K562 (cell line): ENCODE measurements around the gene TRABD. TPM values are rescaled to one million over a fixed set of nuclear protein-coding genes. Genes with fewer than 3 reads are reported as not detected.

Experiments used
- ATAC-seq: fragments of 200-7000 bp; cut with Tn5 transposase; 3 replicates; pipeline ENCODE4 v1.9.1; 2020; ENCODE audit warnings: moderate library complexity
- BruUV-seq: library from RNA; stranded (reverse); fragments of 400-500 nt; replicated peaks from 2 replicates; lab custom pipeline; 2021; lab: Mats Ljungman, UMichigan
- CTCF ChIA-PET: fragments of 300-600 bp; formaldehyde crosslinking; extraction: SDS; loops from one replicate; lab custom pipeline; 2021; ENCODE audit warnings: low intra/inter-chr PET ratio; lab: Yijun Ruan, JAX
- POLR2A ChIA-PET: fragments of 300-600, 350-650 bp; sonication (Branson Sonifier 250); formaldehyde crosslinking; extraction: SDS; loops from one replicate; lab custom pipeline; 2021; ENCODE audit warnings: antibody characterized with exemption, inconsistent platforms; lab: Yijun Ruan, JAX
- DNase-seq, 4 experiments: peaks; one replicate each; pipeline versions ENCODE4 v3.0.0 to v3.0.0-alpha.2; 2011 to 2018; ENCODE audit warnings: low spot score in 3 of 4, mixed read lengths in 3 of 4; ENCODE audit errors: extremely low read depth in 1 of 4
- FAIRE-seq: peaks from 2 replicates; lab custom pipeline; 2011; peaks lifted over from hg19 to GRCh38; lab: Jason Lieb, UNC
- H2AFZ ChIP-seq: 2 replicates; pipeline ENCODE4 v1.6.0; 2011; ENCODE audit warnings: low read depth, low read length, control low read depth, inconsistent platforms
- H3K27ac ChIP-seq: fragments of 200-600 bp; 3 replicates; pipeline ENCODE4 v1.8.0; 2011; ENCODE audit warnings: low read depth, mild to moderate bottlenecking, control low read depth, inconsistent platforms, low read length, moderate library complexity, mixed read lengths; ENCODE audit errors: extremely low read depth
- H3K27me3 ChIP-seq, 2 experiments: fragments of 300-600 bp in 1 of 2; 2 replicates in 1 of 2; 3 replicates in 1 of 2; pipeline versions ENCODE4 v1.6.0 to v1.8.0; 2011; ENCODE audit warnings: inconsistent platforms in 2 of 2, low read length in 2 of 2, mild to moderate bottlenecking in 1 of 2, mixed read lengths in 1 of 2, moderate library complexity in 1 of 2; ENCODE audit not compliant: control insufficient read depth in 2 of 2, insufficient read depth in 2 of 2
- H3K36me3 ChIP-seq: fragments of 300-600 bp; 3 replicates; pipeline ENCODE4 v1.8.0; 2011; ENCODE audit warnings: mild to moderate bottlenecking, low read length, inconsistent platforms; ENCODE audit not compliant: control insufficient read depth, insufficient read depth
- H3K4me1 ChIP-seq, 2 experiments: fragments of 200-600 bp in 1 of 2; replicated peaks in 1 of 2; 2 replicates in 1 of 2; 3 replicates in 1 of 2; pipeline versions ENCODE4 v1.5.1 to v1.8.0; 2011; ENCODE audit warnings: inconsistent platforms in 2 of 2, low read length in 2 of 2, mild to moderate bottlenecking in 1 of 2, mixed read lengths in 1 of 2, moderate library complexity in 1 of 2; ENCODE audit not compliant: control insufficient read depth in 2 of 2, insufficient read depth in 2 of 2
- H3K4me2 ChIP-seq: 2 replicates; pipeline ENCODE4 v1.6.1; 2011; ENCODE audit warnings: low read length, control low read depth, inconsistent platforms, mixed read lengths; ENCODE audit not compliant: insufficient read depth
- H3K4me3 ChIP-seq: fragments of 200-600 bp; sonication (generic), shearing (Covaris generic); 2 replicates; pipeline ENCODE4 v1.5.1; 2016; ENCODE audit warnings: control low read depth, inconsistent platforms
- H3K79me2 ChIP-seq: fragments of 200-600 bp; 3 replicates; pipeline ENCODE4 v1.8.0; 2011; ENCODE audit warnings: low read length, inconsistent platforms; ENCODE audit not compliant: control insufficient read depth, insufficient read depth
- H3K9ac ChIP-seq, 2 experiments: 2 replicates each; pipeline versions ENCODE4 v1.6.0 to v1.6.1; 2011; ENCODE audit warnings: low read depth in 2 of 2, low read length in 2 of 2, control low read depth in 1 of 2, inconsistent platforms in 1 of 2, mild to moderate bottlenecking in 1 of 2, mixed read lengths in 1 of 2; ENCODE audit not compliant: insufficient read depth in 1 of 2
- H3K9me1 ChIP-seq: one replicate; pipeline ENCODE4 v1.6.0; 2011; ENCODE audit warnings: inconsistent platforms, mild to moderate bottlenecking, low read length, moderate library complexity; ENCODE audit not compliant: control insufficient read depth, insufficient read depth
- H3K9me3 ChIP-seq: replicated peaks from 2 replicates; pipeline ENCODE4 v1.5.1; 2011; ENCODE audit warnings: low read depth, low read length, inconsistent platforms; ENCODE audit not compliant: control insufficient read depth, insufficient read depth
- H4K20me1 ChIP-seq: replicated peaks from 2 replicates; pipeline ENCODE4 v1.6.1; 2011; ENCODE audit warnings: low read length, inconsistent platforms, mixed read lengths; ENCODE audit not compliant: control insufficient read depth, insufficient read depth
- BCLAF1 ChIP-seq, 2 experiments: fragments of 450-650 bp in 1 of 2; IDR thresholded peaks; 2 replicates each; pipeline ENCODE4 v1.6.1; 2011 to 2017; ENCODE audit warnings: low read depth in 2 of 2, antibody characterized with exemption in 1 of 2, borderline replicate concordance in 1 of 2, low read length in 1 of 2, mild to moderate bottlenecking in 1 of 2, mixed read lengths in 1 of 2; ENCODE audit not compliant: control insufficient read depth in 1 of 2
- CBX2 ChIP-seq: fragments of 200-600 bp; sonication (generic); IDR thresholded peaks from one replicate; pipeline ENCODE4 v1.6.1; 2012; ENCODE audit warnings: mild to moderate bottlenecking, low read length, inconsistent platforms; ENCODE audit not compliant: insufficient read depth, poor library complexity, severe bottlenecking
- E2F1 ChIP-seq: sonication (generic); formaldehyde crosslinking; IDR thresholded peaks from 2 replicates; pipeline ENCODE4 v1.8.1; 2023; ENCODE audit warnings: mild to moderate bottlenecking, missing genetic modification reagents, moderate library complexity
- ELK3 ChIP-seq: fragments of 450-650 bp; formaldehyde crosslinking; IDR thresholded peaks from 2 replicates; pipeline ENCODE4 v1.4.0; 2020; ENCODE audit warnings: mild to moderate bottlenecking
- HINFP ChIP-seq: fragments of 450-650 bp; conservative IDR thresholded peaks from 2 replicates; pipeline ENCODE4 v1.6.1; 2016; ENCODE audit warnings: missing genetic modification characterization, low read depth, mild to moderate bottlenecking, control low read depth, missing compliant biosample characterization
- MAFK ChIP-seq: IDR thresholded peaks from 2 replicates; pipeline ENCODE4 v1.6.1; 2011; ENCODE audit warnings: low read length, improper control_type of control experiment
- SLC30A9 ChIP-seq: fragments of 250-450 bp; sonication (Bioruptor Pico); IDR thresholded peaks from 2 replicates; pipeline ENCODE4 v1.8.0; 2022; ENCODE audit warnings: mild to moderate bottlenecking, moderate library complexity
- TOE1 ChIP-seq, 2 experiments: fragments of 450-650 bp in 1 of 2; sonication (generic) in 1 of 2; formaldehyde crosslinking in 1 of 2; IDR thresholded peaks; 2 replicates each; pipeline versions ENCODE4 v1.7.1 to v1.8.0; 2016 to 2022; ENCODE audit warnings: borderline replicate concordance in 2 of 2, mild to moderate bottlenecking in 2 of 2, antibody characterized with exemption in 1 of 2, inconsistent platforms in 1 of 2, low read depth in 1 of 2, missing genetic modification reagents in 1 of 2, moderate library complexity in 1 of 2
- ZNF586 ChIP-seq: fragments of 450-650 bp; formaldehyde crosslinking; conservative IDR thresholded peaks from 2 replicates; pipeline ENCODE4 v1.4.0; 2020; ENCODE audit warnings: mild to moderate bottlenecking, moderate library complexity
- ZNF77 ChIP-seq: fragments of 250-450 bp; sonication (Bioruptor Pico); IDR thresholded peaks from 2 replicates; pipeline ENCODE4 v1.5.0; 2020
- WGBS: fragments of 100-300 bp; shearing (Covaris generic); methylation state at CpG from one replicate; pipeline ENCODE4 v1.1.6; 2016; ENCODE audit warnings: low coverage, mixed read lengths; ENCODE audit not compliant: insufficient coverage; ENCODE audit errors: missing lambda C conversion rate; 5-methylcytosine and 5-hydroxymethylcytosine counted together
- in situ Hi-C: fragments of 300-500 bp; cut with MboI; formaldehyde crosslinking; loops from 4 replicates; pipeline ENCODE4 v1.15.0; 2018; ENCODE audit warnings: inconsistent platforms, mixed read lengths
- intact Hi-C: fragments of 100-400 bp; cut with micrococcal nuclease; formaldehyde crosslinking; loops from 2 replicates; pipeline ENCODE4 v1.14.2; 2022
- polyA plus RNA-seq, 8 experiments: library from polyadenylated mRNA; depleted of rRNA in 4 of 8; stranded (reverse) in 5 of 8; unstranded in 3 of 8; fragments of >200 nt; fragmentation: Nextera tagmentation in 2 of 8; fragmentation: Illumina TruSeq in 1 of 8; extraction: Ambion mirVana in 2 of 8; extraction: Trizol in 1 of 8; gene quantifications; 2 replicates each; pipeline versions ENCODE4 v1.2.1 to v1.2.3, GENCODE V29; 2011 to 2014; ENCODE audit warnings: inconsistent platforms in 1 of 8, missing spikeins in 1 of 8
- total RNA-seq, 7 experiments: library from RNA; depleted of rRNA in 6 of 7; stranded (reverse); fragments of >200 nt in 6 of 7; fragmentation: Illumina TruSeq in 2 of 7; extraction: Trizol in 2 of 7; gene quantifications; 2 replicates each; pipeline versions ENCODE4 v1.2.1 to v1.2.3, GENCODE V29; 2011 to 2021; ENCODE audit warnings: low replicate concordance in 1 of 7

The TRABD gene
- total and polyA plus RNA-seq, 9 of the 15 experiments (the other 6 are each of a cell fraction or from before 2014, with no cell fraction given) = 0.08 to 62.9 (median 14.0) TPM

GRCh38 chr22:50244420-50245213 lies 58.9 kb downstream of the TRABD start, which contains the start of gene TUBGCP6:
Gene TUBGCP6, minus strand, starts transcription at chr22:50245023. Its CDS starts 564 bp downstream, at chr22:50244459.
- Histone ChIP-seq H2AFZ (peak within 1 kb of the TSS; percentile 77), H3K4me3 (peak within 1 kb of the TSS; percentile 76), H3K9me3 (no peaks in the 10 kb centered on the region), H3K4me1 (peaks cover 9 to 61% of the 10 kb centered on the region in 2 experiments), H3K79me2 (peaks cover 68% of the 10 kb centered on the region), H3K27ac (peak within 1 kb of the TSS; percentile 81), H3K9me1 (no peaks in the 10 kb centered on the region), H3K36me3 (peaks cover 45% of the 10 kb centered on the region; the same call in 2 of the 3 replicates), H3K4me2 (peak within 1 kb of the TSS; percentile 79), H4K20me1 (peaks cover 15% of the 10 kb centered on the region), H3K9ac (peak within 1 kb of the TSS; percentile 80 to 93), H3K27me3 (no peaks in the 10 kb centered on the region)
- POLR2A ChIA-PET = interaction anchor here (0.6 to 0.7 kb wide), 3 partner anchors 11 to 149 kb away, joined by 3 read pairs; no protein-coding TSS in a partner anchor
- CTCF ChIA-PET = no interaction called here
- peak; percentile 74 for FAIRE-seq
- TSS peak; percentile 54 for BruUV-seq
- peak; percentile 82 for ATAC-seq
- in situ Hi-C loops = loop anchor here (5.0 kb wide), 1 partner anchor 98 kb away; the partner anchor contains the start of gene PPP6R2
- WGBS = under 1% methylated on average over 69 of the region's 76 CpGs
- intact Hi-C loops = loop anchor here (5.0 kb wide), 1 partner anchor 253 kb away; no protein-coding TSS in a partner anchor
- peak; percentile 63 to 93 (median 74) for DNase-seq
- no peak for TF ChIP-seq ZNF77 (CRISPR knock-in tag)
- TF ChIP-seq ZNF586 = no peak
- no peak for TF ChIP-seq E2F1 (CRISPR knock-in tag)
- TF ChIP-seq BCLAF1 (IDR thresholded peaks at IDR 0.05; ENCODE audit: borderline replicate concordance in 1 of 2, control insufficient read depth in 1 of 2, low read depth in 2 of 2, low read length in 1 of 2) = no peak
- no peak for TF ChIP-seq CBX2
- no peak for TF ChIP-seq MAFK
- no peak for TF ChIP-seq ELK3 (CRISPR knock-in tag)
- TF ChIP-seq HINFP (tag) = no peak
- TF ChIP-seq TOE1 (IDR thresholded peaks at IDR 0.05; ENCODE audit: borderline replicate concordance) = 0 out of 2 replicates have a peak, but pooled peaks have one; percentile 29
- TF ChIP-seq TOE1 (CRISPR knock-in tag; IDR thresholded peaks at IDR 0.05; ENCODE audit: borderline replicate concordance, low read depth) = no peak
- no peak for TF ChIP-seq SLC30A9
